A549 (cell line): ENCODE results near the gene ARHGAP32. TPM values are rescaled to one million over a fixed set of nuclear protein-coding genes. Genes with fewer than 3 reads are reported as not detected.
"Not testable (repeated sequence)": the region's sequence is repeated elsewhere in the genome, so short reads cannot be mapped to it uniquely, and the experiment has no call there.

Source experiments
- ATAC-seq, 2 experiments: fragments of 200-7000 bp in 1 of 2; fragments of >200 bp in 1 of 2; cut with Nextera tagmentation in 1 of 2; cut with Tn5 transposase in 1 of 2; 3 replicates each; pipeline versions ENCODE4 v1.8.0 to v1.9.1; 2018 to 2020; ENCODE audit warnings: mild to moderate bottlenecking in 1 of 2, moderate library complexity in 1 of 2
- CTCF ChIA-PET: fragments of 300-600 bp; sonication (Branson Sonifier 250); formaldehyde crosslinking; extraction: SDS; loops from one replicate; lab custom pipeline; 2021; ENCODE audit warnings: antibody characterized with exemption, inconsistent platforms; lab: Yijun Ruan, JAX
- POLR2A ChIA-PET: fragments of 350-600 bp; formaldehyde crosslinking; extraction: SDS; loops from one replicate; lab custom pipeline; 2021; ENCODE audit warnings: antibody characterized with exemption, inconsistent platforms; lab: Yijun Ruan, JAX
- DNase-seq, 2 experiments: peaks; one replicate each; pipeline versions ENCODE4 v3.0.0 to v3.0.0-alpha.2; 2011 to 2016; ENCODE audit warnings: low read depth in 1 of 2, low spot score in 1 of 2
- FAIRE-seq: peaks from 2 replicates; lab custom pipeline; 2011; peaks lifted over from hg19 to GRCh38; lab: Jason Lieb, UNC
- H3K27ac ChIP-seq, 2 experiments: fragments of >200 bp; sonication (Bioruptor Twin); formaldehyde crosslinking; 3 replicates each; pipeline ENCODE4 v1.5.1; 2016 to 2017
- H3K4me1 ChIP-seq: fragments of >200 bp; sonication (Bioruptor Twin); formaldehyde crosslinking; 3 replicates; pipeline ENCODE4 v1.6.1; 2016
- H3K4me2 ChIP-seq: fragments of >200 bp; sonication (Bioruptor Twin); formaldehyde crosslinking; 3 replicates; pipeline ENCODE4 v1.6.1; 2016
- H3K4me3 ChIP-seq: fragments of >200 bp; sonication (Bioruptor Twin); formaldehyde crosslinking; 3 replicates; pipeline ENCODE4 v1.5.1; 2016
- H3K9me3 ChIP-seq: fragments of >200 bp; sonication (Bioruptor Twin); formaldehyde crosslinking; 3 replicates; pipeline ENCODE4 v1.6.1; 2016
- CBX8 ChIP-seq: fragments of 200-600 bp; sonication (generic); IDR thresholded peaks from 2 replicates; pipeline ENCODE4 v1.6.1; 2016
- CEBPB ChIP-seq, 2 experiments: fragments of >200 bp in 1 of 2; sonication (Bioruptor Twin) in 1 of 2; formaldehyde crosslinking in 1 of 2; IDR thresholded peaks; 2 replicates each; pipeline ENCODE4 v1.6.1; 2012 to 2016
- CTCF ChIP-seq: fragments of >200 bp; sonication (Bioruptor Twin); formaldehyde crosslinking; IDR thresholded peaks from 3 replicates; pipeline ENCODE4 v1.5.1; 2016
- EHF ChIP-seq: fragments of 250-450 bp; sonication (Bioruptor Pico); IDR thresholded peaks from 2 replicates; pipeline ENCODE4 v1.5.0; 2020; ENCODE audit warnings: mild to moderate bottlenecking
- EHMT2 ChIP-seq: fragments of 200-600 bp; sonication (generic); IDR thresholded peaks from 2 replicates; pipeline ENCODE4 v1.6.1; 2016; ENCODE audit warnings: antibody characterized with exemption, low read depth, mild to moderate bottlenecking, moderate library complexity
- FOSB ChIP-seq: fragments of 250-450 bp; sonication (Bioruptor Pico); IDR thresholded peaks from 2 replicates; pipeline ENCODE4 v1.5.0; 2020; ENCODE audit warnings: mild to moderate bottlenecking, moderate library complexity
- HOXB5 ChIP-seq: fragments of 250-450 bp; sonication (Bioruptor Pico); IDR thresholded peaks from 2 replicates; pipeline ENCODE4 v1.5.0; 2020; ENCODE audit warnings: mild to moderate bottlenecking, moderate library complexity
- MAFK ChIP-seq: fragments of 450-650 bp; IDR thresholded peaks from 2 replicates; pipeline ENCODE4 v1.6.1; 2014; ENCODE audit not compliant: partially characterized antibody
- NFE2L2 ChIP-seq: fragments of 150-350 bp; conservative IDR thresholded peaks from 2 replicates; pipeline ENCODE4 v1.6.1; 2014; ENCODE audit warnings: low read length
- POLR2A ChIP-seq: IDR thresholded peaks from 2 replicates; pipeline ENCODE4 v1.6.1; 2012; ENCODE audit warnings: mild to moderate bottlenecking, low read length
- RAD21 ChIP-seq, 2 experiments: fragments of >200 bp in 1 of 2; sonication (Bioruptor Twin) in 1 of 2; formaldehyde crosslinking in 1 of 2; IDR thresholded peaks in 1 of 2; conservative IDR thresholded peaks in 1 of 2; 2 replicates in 1 of 2; 3 replicates in 1 of 2; pipeline ENCODE4 v1.6.1; 2012 to 2018; ENCODE audit warnings: inconsistent platforms in 1 of 2
- SREBF2 ChIP-seq: fragments of 450-650 bp; IDR thresholded peaks from 2 replicates; pipeline ENCODE4 v1.6.1; 2014; ENCODE audit warnings: mild to moderate bottlenecking, moderate library complexity
- TFCP2L1 ChIP-seq: fragments of 250-450 bp; sonication (Bioruptor Pico); IDR thresholded peaks from 2 replicates; pipeline ENCODE4 v1.5.0; 2021; ENCODE audit warnings: mild to moderate bottlenecking
- WGBS: methylation state at CpG from one replicate; pipeline ENCODE4 v1.1.6; 2017; ENCODE audit errors: missing lambda C conversion rate; 5-methylcytosine and 5-hydroxymethylcytosine counted together
- polyA plus RNA-seq, 4 experiments: library from polyadenylated mRNA; depleted of rRNA in 3 of 4; stranded (reverse); fragments of >200 nt; fragmentation: RNase III in 1 of 4; extraction: RNeasy Plus Mini Kit Qiagen cat#74134 plus additional on column Dnase treatment in 1 of 4; gene quantifications; 2 replicates in 3 of 4; 3 replicates in 1 of 4; pipeline ENCODE4 v1.2.3, GENCODE V29; 2011 to 2017
- TF ChIP-seq, protein P1 (sequence below): fragments of 250-450 bp; sonication (Bioruptor Pico); IDR thresholded peaks from 2 replicates; pipeline ENCODE4 v1.5.0; 2020; ENCODE audit warnings: low read depth, mild to moderate bottlenecking, moderate library complexity
- TF ChIP-seq, protein P2 (sequence below): fragments of 450-650 bp; IDR thresholded peaks from 2 replicates; pipeline ENCODE4 v1.6.1; 2014; ENCODE audit warnings: antibody characterized with exemption
- TF ChIP-seq, protein P3 (sequence below): fragments of >200 bp; sonication (Bioruptor Twin); formaldehyde crosslinking; IDR thresholded peaks from 3 replicates; pipeline ENCODE4 v1.6.1; 2016
- TF ChIP-seq, protein P4 (sequence below): IDR thresholded peaks from 2 replicates; pipeline ENCODE4 v1.6.1; 2012; ENCODE audit warnings: low read depth, borderline replicate concordance

Gene ARHGAP32
- polyA plus RNA-seq, 2 of the 4 experiments (the other 2 are of a cell fraction), result 4.4 to 9.0 TPM

DNA sequence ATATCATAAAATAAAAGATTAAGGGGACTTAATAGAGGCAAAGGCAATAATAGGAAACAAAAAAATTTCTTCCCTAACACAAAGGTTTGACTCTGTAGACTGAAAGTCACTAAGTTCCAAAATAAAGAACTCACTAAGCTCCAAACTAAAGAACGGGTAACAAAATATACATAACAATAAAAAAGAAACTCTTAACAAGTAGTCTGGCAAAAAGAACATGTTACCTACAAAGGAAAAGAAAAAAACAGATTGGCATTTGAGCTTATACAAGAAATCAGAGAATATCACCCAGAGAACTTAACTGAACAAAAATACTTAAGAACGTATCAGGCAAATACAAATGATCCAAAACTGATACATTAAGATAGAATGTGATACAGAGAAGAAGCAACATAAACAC is 7.5 kb downstream of the ARHGAP32 start:
- 87% methylated on average over 2 of the region's 2 CpGs for WGBS
- ATAC-seq (no peak), FAIRE-seq (no peak), DNase-seq (no peak)
- Histone ChIP-seq H3K4me3 (no peak overlapping the region), H3K4me1 (peaks cover 5% of the 10 kb centered on the region; the same call in 2 of the 3 replicates), H3K4me2 (no peak overlapping the region), H3K9me3 (peaks cover 4% of the 10 kb centered on the region; the same call in 2 of the 3 replicates), H3K27ac (no peak overlapping the region)
- ChIA-PET POLR2A (no interaction called here), CTCF (no interaction called here)
- no peak for TF ChIP-seq SREBF2
- TF ChIP-seq, protein P1, sequence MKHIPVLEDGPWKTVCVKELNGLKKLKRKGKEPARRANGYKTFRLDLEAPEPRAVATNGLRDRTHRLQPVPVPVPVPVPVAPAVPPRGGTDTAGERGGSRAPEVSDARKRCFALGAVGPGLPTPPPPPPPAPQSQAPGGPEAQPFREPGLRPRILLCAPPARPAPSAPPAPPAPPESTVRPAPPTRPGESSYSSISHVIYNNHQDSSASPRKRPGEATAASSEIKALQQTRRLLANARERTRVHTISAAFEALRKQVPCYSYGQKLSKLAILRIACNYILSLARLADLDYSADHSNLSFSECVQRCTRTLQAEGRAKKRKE, result no peak

GRCh38 chr11:129167315-129167714 is 24.8 kb downstream of the ARHGAP32 start:
- no peak overlapping the region for H3K4me2 ChIP-seq
- FAIRE-seq, result no peak
- TF ChIP-seq, protein P2, sequence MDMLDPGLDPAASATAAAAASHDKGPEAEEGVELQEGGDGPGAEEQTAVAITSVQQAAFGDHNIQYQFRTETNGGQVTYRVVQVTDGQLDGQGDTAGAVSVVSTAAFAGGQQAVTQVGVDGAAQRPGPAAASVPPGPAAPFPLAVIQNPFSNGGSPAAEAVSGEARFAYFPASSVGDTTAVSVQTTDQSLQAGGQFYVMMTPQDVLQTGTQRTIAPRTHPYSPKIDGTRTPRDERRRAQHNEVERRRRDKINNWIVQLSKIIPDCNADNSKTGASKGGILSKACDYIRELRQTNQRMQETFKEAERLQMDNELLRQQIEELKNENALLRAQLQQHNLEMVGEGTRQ, result no peak
- no peak for TF ChIP-seq HOXB5 (CRISPR knock-in tag)
- no peak for TF ChIP-seq MAFK
- TF ChIP-seq CTCF, result no peak
- TF ChIP-seq RAD21 (conservative IDR thresholded peaks at IDR 0.05 in 1 of 2, IDR thresholded peaks at IDR 0.05 in 1 of 2), result no peak
- TF ChIP-seq, protein P3, sequence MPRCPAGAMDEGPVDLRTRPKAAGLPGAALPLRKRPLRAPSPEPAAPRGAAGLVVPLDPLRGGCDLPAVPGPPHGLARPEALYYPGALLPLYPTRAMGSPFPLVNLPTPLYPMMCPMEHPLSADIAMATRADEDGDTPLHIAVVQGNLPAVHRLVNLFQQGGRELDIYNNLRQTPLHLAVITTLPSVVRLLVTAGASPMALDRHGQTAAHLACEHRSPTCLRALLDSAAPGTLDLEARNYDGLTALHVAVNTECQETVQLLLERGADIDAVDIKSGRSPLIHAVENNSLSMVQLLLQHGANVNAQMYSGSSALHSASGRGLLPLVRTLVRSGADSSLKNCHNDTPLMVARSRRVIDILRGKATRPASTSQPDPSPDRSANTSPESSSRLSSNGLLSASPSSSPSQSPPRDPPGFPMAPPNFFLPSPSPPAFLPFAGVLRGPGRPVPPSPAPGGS, result no peak
- no peak for TF ChIP-seq FOSB (CRISPR knock-in tag)
- no peak for TF ChIP-seq TFCP2L1 (CRISPR knock-in tag)
- no peak for TF ChIP-seq POLR2A
- no peak for TF ChIP-seq EHF
- no peak for TF ChIP-seq CEBPB (IDR thresholded peaks at IDR 0.05)
- TF ChIP-seq CBX8, result no peak
- TF ChIP-seq, all 56 proteins: peak for 0
- POLR2A ChIA-PET, result no interaction called here
- Histone ChIP-seq H3K4me1 (no peaks in the 10 kb centered on the region), H3K4me3 (no peak overlapping the region), H3K9me3 (no peaks in the 10 kb centered on the region), H3K27ac (no peak overlapping the region)
- CTCF ChIA-PET, result no interaction called here
- ATAC-seq, result no peak
- 89% methylated on average over 1 of the region's 1 CpG for WGBS
- DNase-seq, result no peak

DNA sequence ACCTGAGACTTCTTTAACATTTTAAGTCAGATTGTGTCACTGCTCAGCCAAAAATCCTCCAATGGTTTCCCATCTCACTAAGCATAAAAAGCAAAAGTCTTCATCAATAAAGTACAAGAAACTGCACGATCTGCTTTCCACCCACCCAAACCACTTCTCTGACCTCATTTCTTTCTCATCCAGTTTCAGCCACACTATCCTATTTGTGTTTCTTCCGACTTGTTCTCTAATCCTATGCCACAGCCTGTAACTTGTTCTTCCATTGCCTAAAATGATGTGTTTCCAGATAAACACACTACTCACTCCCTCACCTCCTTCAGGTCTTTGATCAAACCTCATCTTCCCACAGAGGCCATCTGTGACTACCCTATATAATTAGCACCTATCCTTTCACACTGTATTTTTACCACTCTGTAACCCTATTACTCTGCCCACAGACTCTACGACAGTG is 28.4 kb downstream of the ARHGAP32 start:
- no peaks in the 10 kb centered on the region for H3K9me3 ChIP-seq
- TF ChIP-seq NFE2L2 (no peak), EHMT2 (no peak)
- TF ChIP-seq, protein P4, sequence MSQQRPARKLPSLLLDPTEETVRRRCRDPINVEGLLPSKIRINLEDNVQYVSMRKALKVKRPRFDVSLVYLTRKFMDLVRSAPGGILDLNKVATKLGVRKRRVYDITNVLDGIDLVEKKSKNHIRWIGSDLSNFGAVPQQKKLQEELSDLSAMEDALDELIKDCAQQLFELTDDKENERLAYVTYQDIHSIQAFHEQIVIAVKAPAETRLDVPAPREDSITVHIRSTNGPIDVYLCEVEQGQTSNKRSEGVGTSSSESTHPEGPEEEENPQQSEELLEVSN, result no peak
- H3K27ac ChIP-seq, result no peak overlapping the region
- POLR2A ChIA-PET, result no interaction called here
- 88% methylated on average over 3 of the region's 3 CpGs for WGBS
- no peak overlapping the region for H3K4me3 ChIP-seq
- DNase-seq, result no peak
- ATAC-seq, result no peak
- FAIRE-seq, result no peak
- CTCF ChIA-PET, result no interaction called here
- no peaks in the 10 kb centered on the region for H3K4me1 ChIP-seq
- H3K4me2 ChIP-seq, result no peak overlapping the region

GRCh38 chr11:129157080-129157479 is 35.0 kb downstream of the ARHGAP32 start:
- CTCF ChIA-PET, POLR2A ChIA-PET, H3K4me1 ChIP-seq, H3K27ac ChIP-seq, DNase-seq, H3K9me3 ChIP-seq, FAIRE-seq, ATAC-seq, H3K4me3 ChIP-seq, H3K4me2 ChIP-seq: not testable (repeated sequence)
- 91% methylated on average over 3 of the region's 3 CpGs for WGBS
